Stimulated activated CD8-positive, alpha-beta memory T cell treated with anti-CD3 and anti-CD28 coated beads, Interleukin-15, amount 100 ng/mL, for 24 hours (primary cell): ENCODE data around the gene CAND2.
"Not testable (repeated sequence)": the region's sequence is repeated elsewhere in the genome, so short reads cannot be mapped to it uniquely, and the experiment has no call there.

Source experiments
- DNase-seq: peaks from one replicate; pipeline ENCODE4 v3.0.0-alpha.2; 2020; ENCODE audit warnings: low read depth

Gene CAND2

DNA sequence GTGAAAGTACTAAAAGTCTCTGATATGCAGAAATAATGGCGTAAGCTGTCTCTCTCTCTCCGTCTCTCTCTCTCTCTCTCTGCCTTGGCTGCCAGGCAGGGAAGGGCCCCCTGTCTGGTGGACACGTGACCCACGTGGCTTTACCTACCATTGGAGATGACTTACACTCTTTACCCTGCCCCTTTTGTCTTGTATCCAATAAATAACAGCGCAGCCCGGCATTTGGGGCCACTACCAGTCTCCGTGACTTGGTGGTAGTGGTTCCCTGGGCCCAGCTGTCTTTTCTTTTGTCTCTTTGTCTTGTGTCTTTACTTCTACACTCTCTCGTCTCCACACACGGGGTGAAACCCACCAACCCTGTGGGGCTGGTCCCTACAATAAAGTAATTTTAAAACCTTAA lies 25.2 kb upstream of the CAND2 start:
- no peak for DNase-seq

DNA sequence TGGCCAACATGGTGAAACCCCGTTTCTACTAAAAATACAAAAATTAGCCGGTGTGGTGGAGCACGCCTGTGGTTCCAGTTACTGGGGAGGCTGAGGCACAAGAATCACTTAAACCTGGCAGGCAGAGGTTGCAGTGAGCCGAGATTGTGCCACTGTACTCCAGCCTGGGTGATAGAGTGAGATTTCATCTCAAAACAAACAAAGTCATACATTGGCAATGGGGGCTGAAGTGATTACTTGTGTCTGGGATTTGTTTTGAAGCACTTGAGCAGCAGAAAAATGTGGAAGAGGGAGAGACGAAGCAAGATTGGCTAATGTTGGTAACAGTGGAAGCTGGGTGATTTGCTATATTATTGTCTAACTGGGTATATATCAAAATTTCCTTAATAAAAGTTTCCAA lies 24.0 kb upstream of the CAND2 start:
- no peak for DNase-seq

DNA sequence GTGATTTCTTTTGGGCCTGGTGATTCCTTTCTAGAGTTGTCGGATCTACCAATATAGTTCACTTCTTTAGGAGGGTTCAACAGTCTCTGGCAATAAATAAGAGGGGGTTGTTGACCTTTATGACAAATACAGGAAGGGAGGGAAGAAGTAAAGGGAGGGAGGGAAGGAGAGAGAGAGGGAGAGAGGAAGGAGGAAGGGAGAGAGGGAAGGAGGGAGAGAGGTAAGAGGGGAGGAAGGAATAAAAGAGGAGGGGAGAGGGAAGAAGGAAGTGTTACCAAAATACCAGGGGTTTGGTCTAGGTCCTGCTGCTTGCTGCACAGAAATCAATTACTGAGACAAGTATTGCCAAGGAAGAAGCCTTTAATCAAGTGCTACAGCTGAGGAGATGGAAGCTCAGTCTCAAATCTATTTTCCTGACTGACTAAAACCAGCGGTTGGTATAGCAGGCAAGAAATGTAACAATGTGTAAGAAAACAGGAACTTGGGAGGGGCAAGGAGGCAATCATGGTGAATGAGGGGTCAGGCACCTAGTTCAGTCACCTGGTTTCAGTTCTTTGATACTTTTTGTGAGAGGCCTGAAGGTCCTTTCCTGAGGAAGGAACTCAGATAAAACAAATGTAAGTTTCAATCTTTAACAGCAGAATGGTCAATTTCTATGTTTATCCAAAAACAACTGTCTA lies 23.3 kb upstream of the CAND2 start:
- DNase-seq: no peak

DNA sequence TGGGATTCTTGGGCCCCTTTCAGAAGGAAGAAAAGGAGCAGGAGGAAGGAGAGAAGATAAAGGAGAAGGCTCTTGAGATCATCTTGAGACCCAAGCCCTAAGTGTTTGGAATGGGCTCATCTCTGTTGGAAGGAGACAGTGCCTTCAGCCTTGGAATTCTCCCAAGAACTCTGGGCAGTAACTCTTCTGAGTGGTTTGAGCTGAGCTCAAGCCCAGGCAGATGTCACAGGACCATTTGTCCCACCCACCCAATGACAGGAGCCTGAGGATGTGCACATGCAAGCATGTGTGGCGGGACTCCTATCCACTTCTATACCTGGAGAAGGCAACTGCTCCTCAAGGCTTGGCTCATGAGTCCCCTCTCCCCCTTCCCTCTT lies 22.8 kb upstream of the CAND2 start:
- DNase-seq: no peak

DNA sequence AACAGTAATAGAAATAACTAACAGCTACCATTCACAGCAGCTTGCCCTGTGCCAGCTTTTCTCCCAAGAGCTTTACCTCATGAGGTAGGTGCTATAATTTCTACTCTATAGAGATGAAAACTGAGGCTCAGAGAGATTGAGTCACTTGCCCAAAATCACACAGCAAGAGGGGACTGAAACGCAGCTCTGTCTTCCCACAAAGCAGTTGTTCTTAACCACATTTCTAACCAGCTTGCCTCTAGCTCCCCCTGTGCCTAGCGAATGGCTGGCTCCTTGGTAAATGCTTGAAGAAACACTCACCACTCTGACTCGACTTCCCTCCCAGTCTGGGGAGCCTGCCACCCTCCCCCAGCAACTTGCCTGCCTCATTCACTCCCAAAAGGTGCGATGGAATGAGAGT lies 21.9 kb upstream of the CAND2 start:
- DNase-seq: no peak

DNA sequence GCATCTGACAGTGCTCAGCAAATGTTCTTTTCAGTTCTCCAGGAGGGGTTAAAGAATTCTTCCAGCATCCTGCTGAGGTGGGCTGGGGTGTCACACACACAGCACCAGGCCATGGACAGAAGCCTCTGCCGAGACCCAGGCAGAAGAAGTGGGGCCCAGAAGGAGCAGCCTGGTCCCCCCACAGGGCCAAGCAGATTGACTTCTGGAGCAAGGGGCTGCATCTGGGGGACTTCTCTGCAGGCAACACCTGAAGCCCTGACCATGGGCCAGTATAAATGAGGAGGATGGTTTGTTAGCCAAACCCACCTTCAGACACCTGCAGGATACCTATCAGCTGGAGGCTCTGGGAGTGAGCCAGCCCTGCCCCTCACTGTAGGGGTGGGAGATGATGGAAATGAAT lies 21.3 kb upstream of the CAND2 start:
- no peak for DNase-seq

DNA sequence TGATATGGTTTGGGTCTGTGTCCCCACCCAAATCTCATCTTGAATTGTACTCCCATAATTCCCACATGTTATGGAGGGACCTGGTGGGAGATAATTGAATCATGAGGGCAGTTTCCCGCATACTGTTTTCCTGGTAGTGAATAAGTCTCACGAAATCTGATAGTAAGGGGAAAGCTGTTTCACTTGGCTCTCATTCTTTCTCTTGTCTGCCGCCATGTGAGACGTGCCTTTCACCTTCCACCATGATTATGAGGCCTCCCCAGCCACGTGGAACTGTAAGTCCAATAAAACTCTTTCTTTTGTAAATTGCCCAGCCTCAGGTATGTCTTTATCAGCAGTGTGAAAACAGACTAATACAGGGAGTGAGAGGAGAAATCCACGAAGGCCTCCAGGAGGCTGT lies 20.5 kb upstream of the CAND2 start:
- DNase-seq: not testable (repeated sequence)

DNA sequence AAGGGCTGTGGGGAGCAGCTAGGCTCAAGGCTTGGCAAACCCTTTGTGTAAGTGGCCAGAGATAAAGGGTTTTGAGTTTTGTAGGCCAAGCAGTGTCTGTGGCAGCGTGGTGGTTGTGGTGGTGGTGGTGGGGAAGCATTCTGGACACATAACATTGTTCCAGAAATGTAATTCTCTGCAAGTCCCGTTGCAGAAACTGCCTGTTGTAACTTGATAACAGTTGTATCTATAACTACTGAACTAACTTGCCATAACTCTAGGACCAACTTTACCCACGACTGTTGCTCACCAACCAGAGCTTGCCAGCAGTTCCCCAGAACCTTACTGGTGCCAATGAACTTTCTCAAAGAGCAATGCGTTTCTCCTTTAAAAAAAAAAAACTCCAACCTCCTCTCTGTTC lies 19.3 kb upstream of the CAND2 start:
- DNase-seq: no peak

DNA sequence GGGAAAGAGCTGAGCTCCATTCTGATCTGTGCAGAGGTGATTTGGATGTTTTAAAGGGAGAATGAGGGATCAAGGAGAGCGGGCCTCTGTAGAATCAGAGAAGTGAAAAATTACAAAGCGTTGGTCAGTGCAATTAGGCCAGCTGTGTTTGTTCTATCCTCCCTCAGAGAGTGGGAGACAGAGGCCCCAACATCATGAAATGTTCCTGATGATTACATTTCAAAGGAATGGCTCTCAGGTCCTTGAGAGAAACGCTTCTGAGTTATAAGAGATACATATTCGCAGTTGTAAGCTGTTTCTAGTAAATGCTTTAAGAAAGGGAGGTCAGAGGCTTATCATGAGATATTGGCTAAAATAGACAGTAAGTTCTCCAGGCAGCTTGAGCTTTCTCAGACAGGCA lies 15.7 kb upstream of the CAND2 start:
- DNase-seq: no peak

DNA sequence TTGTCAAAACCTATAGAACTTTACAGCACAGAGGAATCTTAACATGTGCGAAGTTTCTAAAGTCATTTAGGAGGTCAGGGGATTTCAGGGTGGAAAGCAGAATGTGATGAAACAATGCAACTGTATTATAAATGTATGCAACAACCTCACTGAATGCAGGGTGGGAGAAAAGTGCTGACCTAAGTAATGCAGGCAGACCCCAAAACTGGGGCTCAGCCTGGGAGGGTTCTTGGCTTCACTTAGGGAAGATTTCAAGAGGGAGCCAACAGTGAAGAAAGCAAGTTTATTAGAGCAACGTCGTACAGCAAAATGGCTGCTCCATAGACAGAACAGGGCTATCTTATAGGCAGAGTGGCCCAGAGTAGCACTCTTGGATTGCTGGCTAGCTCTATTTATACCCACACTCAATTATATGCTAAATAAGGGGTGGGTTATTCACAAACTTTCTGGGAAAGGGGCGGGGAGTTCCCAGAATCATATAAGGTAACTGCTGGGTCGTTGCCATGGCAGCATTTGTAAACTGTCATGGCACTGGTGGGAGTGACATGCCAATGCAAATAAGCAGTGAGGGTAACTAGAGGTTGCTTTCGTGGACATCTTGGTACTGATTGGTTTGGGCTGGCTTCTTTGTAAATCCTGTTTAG lies 14.2 kb upstream of the CAND2 start:
- no peak for DNase-seq

DNA sequence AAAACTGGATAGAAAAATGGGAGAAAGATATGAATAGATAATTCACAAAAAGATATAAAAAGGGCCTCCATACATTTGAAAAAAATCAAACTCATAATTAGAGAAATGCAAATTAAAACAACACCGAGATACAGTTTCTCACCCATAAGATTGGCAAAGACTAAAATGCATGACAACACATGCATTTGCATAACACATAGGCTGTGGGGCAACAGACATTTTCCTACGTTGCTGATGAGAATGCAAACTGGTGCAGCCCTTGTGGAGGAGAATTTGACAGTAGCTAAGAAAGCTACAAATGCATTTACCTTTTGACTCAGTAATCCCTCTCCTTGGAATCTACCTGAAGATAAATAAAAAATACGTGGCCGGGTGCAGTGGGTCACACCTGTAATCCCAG lies 11.4 kb upstream of the CAND2 start:
- no peak for DNase-seq

DNA sequence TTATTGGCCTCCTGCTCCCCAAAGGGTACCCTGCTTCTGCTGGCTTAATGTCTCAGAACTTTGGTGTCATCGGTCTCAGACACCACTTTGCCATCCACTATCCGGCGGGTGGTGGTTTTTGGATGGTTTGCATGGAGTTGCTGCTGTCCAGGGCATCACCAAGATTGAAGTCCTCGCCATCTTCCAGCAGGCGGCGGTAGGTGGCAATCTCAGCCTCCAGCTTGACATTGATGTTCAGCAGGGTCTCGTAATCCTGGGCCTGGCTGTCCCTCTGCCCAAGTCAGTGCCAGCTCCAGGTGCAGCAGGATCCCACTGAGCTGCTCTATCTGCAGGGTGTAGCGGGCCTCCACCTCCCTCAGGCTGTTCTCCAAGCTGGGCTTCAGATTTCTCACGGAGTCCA lies 9.1 kb upstream of the CAND2 start:
- DNase-seq: peak; percentile 8

DNA sequence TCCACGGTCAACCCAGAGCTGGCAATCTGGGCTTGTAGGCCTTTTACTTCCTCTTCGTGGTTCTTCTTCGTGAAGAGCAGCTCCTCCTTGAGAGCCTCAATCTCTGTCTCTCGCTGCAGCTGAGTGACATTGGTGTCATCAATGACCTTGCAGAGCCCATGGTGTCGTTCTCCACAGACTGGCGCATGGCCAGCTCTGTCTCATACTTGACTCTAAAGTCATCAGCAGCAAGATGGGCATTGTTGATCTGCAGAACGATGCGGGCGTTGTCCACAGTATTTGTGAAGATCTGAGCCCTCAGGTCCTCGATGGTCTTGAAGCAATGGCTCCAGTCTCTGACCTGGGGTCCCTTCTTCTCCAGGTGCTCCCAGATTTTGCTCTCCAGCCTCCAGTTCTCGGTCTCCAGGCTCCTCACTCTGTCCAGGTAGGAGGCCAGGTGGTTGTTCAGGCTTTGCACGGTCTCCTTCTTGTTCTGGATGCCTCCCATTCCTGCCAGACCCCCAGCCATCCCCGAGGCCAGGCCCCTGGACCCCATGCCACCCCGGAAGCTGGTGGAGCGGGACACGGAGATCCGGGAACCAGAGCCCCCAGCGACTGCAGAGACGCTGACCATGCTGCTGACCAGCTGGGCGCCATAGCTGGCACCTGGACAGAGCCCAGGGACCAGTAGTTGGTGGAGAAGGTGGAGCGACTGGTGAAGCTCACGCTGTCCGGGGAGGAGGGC lies 8.4 kb upstream of the CAND2 start:
- not testable (repeated sequence) for DNase-seq

DNA sequence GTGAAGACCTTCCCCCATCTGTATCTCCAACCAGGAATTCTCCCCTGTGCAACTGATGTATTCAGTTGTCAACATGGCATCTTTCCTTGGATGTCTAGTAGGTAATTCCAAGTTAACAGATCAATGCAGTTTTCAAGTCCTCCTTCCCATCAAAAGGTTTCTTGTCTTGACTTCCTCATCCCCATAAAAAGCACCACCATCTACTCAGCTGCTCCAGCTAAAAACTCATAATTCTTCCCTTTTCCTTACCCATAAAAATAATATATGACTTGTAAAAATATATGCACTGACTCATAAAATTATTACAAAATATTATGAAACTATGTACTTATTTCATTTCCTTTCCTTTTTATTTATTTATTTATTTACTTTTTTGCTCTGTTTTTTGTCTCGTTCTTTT lies 5.0 kb upstream of the CAND2 start:
- DNase-seq: no peak

DNA sequence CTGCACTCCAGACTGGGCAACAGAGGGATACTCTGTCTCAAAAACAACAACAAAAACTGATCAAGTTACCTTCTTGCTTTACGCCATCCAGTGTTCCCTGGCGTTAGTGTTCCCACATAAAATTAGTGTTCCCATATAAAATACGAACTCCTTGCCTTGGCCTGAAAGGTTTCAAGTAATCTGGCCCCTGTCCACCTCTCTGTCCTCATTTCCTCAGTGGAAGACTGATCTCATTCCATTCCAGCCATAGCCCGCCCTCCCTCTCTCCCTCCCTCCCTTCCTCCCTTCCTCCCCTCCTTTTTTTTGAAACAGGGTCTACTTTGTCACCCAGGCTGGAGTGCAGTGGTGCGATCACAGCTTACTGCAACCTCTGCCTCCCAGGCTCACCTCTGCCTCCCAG lies 2.8 kb upstream of the CAND2 start:
- no peak for DNase-seq

DNA sequence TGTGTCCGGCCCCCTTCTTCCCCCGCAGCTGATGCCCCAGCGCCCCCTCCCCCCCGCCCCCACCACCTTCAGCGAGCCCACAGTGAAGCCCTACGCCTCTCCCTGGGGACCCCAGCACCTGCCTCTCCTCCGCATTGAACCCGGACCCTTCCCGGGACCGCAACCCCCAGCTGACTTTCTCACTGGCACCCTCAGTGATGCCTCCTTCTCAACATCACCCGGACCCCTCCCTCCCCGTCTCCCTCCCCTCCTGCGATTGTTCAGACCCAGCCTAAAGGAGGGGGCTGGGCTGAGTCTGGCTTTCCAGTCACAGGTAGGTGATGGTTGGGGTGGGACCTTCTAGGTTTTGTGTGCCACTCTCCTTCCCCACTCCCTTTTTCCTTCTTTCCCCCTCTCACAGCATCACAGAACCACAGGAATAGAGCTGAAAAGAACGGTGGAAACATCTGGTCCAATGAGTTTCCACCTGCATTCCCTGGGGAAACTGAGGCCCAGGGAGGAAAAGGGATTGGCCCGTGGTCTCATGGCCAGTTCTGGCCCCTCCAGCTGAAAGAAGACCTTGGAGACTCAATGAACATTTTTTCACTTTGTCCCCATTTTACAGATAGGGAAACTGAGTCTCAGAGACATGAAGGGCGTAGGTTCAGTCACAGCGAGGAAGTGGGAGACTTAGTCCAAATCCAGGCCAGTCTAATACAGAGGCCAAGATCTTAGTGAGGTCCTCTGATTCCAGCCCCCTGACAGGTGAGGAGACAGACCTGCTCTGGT lies 828 bp downstream of the CAND2 start:
- no peak for DNase-seq

DNA sequence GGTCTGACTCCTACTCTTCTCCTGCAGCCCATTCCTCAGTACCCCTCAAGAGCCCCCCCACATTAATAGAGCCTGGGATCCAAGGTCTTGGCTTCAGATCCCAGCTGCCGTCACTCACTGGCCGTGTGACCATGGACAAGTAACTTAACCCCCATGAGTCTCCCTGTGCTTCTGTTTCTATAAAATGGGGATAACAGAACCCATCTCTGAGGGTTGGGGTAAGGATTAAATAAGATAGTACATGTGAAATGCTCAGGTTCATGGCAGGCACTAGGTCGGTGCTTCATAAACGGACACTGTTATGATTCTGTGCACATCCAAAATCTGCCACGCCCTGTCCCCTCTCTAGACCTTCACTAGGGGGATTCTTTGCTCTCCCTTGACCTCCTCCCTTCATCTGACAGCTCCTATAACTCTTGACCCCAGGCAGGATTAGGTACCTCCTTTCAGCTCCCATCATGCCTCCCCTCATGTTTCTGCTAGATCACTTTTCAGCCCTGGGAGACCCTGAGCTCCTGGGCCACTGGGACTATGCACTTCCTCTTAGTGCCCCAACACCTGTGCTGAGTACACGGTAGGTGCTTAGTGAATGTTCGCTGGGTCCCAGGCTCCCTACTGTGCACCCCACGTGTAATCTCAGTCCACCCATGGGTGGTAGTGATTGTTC lies 1.5 kb downstream of the CAND2 start:
- DNase-seq: no peak

DNA sequence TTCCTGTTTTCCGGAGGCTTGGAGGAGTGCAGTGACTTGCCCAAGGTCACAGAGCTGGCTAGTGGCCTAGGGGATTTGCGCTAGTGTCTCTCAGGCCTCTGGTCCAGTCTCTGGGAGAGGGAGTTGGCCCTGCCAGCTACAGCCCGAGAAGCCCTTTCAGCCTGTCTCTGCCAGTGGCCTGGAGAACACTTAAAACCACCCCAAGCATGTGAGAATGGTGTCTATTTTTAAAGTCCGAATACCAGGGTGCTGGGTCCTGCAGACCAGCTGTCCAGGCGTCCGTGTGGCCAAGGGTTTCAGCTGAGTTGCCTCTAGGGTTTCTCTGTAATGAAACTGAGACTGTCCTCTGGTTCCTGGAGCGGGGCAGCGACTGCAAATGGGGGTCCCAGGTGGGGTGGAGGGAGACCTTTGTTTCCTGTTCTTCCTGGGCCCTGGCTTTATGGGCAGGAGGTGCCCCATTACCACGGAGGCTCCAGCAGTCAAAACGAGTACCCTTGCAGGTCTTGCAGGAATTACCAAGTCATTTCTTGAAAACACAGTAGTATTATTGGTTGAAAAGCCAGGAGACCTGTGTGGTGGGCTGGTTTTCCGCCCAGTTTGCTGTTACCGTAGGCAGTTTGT lies 2.2 kb downstream of the CAND2 start:
- no peak for DNase-seq

DNA sequence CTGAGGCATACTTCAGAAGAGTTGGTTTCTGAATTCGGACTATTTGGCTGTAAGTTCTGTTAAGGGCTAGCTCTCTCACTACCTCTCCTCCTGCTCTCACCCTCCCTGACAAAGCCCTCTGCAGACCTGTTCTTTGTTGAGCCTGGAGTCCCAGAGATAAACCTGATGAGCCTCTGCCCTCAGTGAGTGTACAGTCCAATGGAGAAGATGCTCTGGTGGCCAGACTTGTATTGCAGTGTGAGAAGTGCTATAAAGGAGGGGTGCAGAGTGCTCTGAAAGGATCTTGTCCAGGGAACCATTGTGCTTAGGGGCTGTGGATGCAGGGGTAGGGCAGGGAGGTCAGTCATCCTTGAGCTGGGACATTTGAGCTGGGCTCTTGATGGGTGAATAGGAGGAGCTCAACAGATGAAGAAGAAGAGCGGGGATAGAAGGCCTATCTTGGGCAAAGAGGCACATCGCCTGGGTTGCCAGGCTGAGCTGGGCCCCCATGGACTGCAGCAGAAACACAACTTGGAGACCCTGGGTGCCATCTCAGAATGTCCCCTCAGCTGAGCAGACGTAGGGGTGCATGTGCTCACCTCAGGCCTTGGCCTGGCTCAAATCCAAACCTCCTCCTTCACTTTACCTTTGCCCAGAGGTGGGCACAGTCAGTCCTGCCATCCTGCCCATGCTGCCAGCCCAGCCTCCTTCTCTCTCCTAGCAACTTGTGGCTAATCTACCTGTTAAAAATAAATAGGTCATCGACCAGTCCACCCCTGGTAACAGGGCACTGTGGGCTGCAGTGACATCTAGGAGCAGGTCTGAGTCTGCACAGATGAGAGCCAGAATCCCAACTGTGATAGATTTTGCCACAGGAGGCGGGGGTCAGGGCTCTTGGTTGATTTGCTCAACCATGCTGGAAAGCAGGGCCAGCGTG lies 3.3 kb downstream of the CAND2 start:
- DNase-seq: no peak

DNA sequence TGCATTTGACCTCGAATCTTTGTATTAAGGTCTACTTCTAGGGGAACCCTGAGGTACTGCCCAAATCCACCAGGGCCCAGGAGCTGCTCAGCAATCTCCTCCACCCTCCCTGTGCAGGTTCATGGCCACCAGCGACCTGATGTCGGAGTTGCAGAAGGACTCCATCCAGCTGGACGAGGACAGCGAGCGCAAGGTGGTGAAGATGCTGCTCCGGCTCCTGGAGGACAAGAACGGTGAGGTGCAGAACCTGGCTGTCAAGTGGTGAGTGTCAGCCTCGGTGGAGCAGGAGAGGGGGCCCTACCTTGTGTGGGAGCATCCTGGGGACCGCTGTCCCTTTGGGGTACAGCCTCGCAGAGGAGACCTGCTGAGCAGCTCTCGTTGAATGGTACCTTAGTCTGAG lies 6.9 kb downstream of the CAND2 start:
- DNase-seq: no peak

DNA sequence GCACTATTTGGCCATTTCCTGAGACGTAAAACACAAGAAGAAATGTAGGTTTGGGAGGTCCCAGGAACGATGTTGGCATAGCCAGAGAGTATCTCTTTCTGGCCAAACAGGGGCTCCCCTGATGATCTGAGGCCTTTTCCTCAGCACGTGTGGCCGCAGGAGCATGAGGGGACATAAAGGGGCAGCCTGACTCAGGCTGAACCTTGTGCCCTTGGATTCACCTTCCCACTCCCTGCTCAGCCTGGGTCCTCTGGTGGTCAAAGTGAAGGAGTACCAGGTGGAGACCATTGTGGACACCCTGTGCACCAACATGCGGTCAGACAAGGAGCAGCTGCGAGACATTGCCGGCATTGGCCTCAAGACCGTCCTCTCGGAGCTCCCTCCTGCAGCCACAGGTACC lies 10.6 kb downstream of the CAND2 start:
- no peak for DNase-seq
